WTC11 (cell line): Measurements from ENCODE around the gene AHNAK. TPM values are rescaled to one million over a fixed set of nuclear protein-coding genes. Genes with fewer than 3 reads are reported as not detected.

Experiments used
- ATAC-seq: fragments of 200-7000 bp; cut with Tn5 transposase; 2 replicates; pipeline ENCODE4 v1.10.0; 2021; ENCODE audit warnings: mild to moderate bottlenecking, moderate library complexity
- CTCF ChIA-PET: fragments of 300-600 bp; sonication (Branson Sonifier 250); formaldehyde crosslinking; loops from one replicate; lab custom pipeline; 2021; ENCODE audit warnings: antibody characterized with exemption; lab: Charles Lee
- POLR2A ChIA-PET: fragments of 350-600 bp; sonication (Branson Sonifier 250); formaldehyde crosslinking; loops from one replicate; lab custom pipeline; 2021; ENCODE audit warnings: antibody characterized with exemption; lab: Charles Lee
- DNase-seq: peaks from one replicate; pipeline ENCODE4 v3.0.0; 2021; ENCODE audit warnings: low spot score
- H3K27ac Mint-ChIP-seq: 2 replicates; pipeline ENCODE4 v1.8.0; 2021; ENCODE audit warnings: mixed read lengths
- H3K27me3 Mint-ChIP-seq: 2 replicates; pipeline ENCODE4 v1.8.0; 2021; ENCODE audit warnings: low read depth, mild to moderate bottlenecking, moderate library complexity, mixed read lengths
- H3K36me3 Mint-ChIP-seq: 2 replicates; pipeline ENCODE4 v1.8.0; 2021; ENCODE audit warnings: mixed read lengths
- H3K4me1 Mint-ChIP-seq: 2 replicates; pipeline ENCODE4 v1.8.0; 2022; ENCODE audit warnings: mixed read lengths
- H3K4me3 Mint-ChIP-seq: 2 replicates; pipeline ENCODE4 v1.8.0; 2021; ENCODE audit warnings: mild to moderate bottlenecking, moderate library complexity, mixed read lengths
- H3K9me3 Mint-ChIP-seq: 2 replicates; pipeline ENCODE4 v1.8.0; 2021; ENCODE audit warnings: mixed read lengths
- ATF3 ChIP-seq: sonication (generic); formaldehyde crosslinking; conservative IDR thresholded peaks from 2 replicates; pipeline ENCODE4 v1.8.1; 2022; ENCODE audit warnings: mild to moderate bottlenecking, missing genetic modification reagents
- ATF6 ChIP-seq: sonication (generic); formaldehyde crosslinking; IDR thresholded peaks from 2 replicates; pipeline ENCODE4 v1.8.1; 2023; ENCODE audit warnings: mild to moderate bottlenecking, missing genetic modification reagents
- GABPB1 ChIP-seq: sonication (generic); formaldehyde crosslinking; IDR thresholded peaks from 2 replicates; pipeline ENCODE4 v1.8.1; 2023; ENCODE audit warnings: mild to moderate bottlenecking, missing genetic modification reagents
- IRF1 ChIP-seq: sonication (generic); formaldehyde crosslinking; IDR thresholded peaks from 2 replicates; pipeline ENCODE4 v1.8.0; 2023; ENCODE audit warnings: missing genetic modification reagents
- MLX ChIP-seq: sonication (generic); formaldehyde crosslinking; IDR thresholded peaks from 2 replicates; pipeline ENCODE4 v1.8.1; 2023; ENCODE audit warnings: mild to moderate bottlenecking, missing genetic modification reagents, moderate library complexity
- NFE2L1 ChIP-seq: sonication (generic); formaldehyde crosslinking; IDR thresholded peaks from 2 replicates; pipeline ENCODE4 v1.8.1; 2023; ENCODE audit warnings: missing genetic modification reagents
- NR2C2 ChIP-seq: sonication (generic); formaldehyde crosslinking; IDR thresholded peaks from 2 replicates; pipeline ENCODE4 v1.8.0; 2022; ENCODE audit warnings: mild to moderate bottlenecking, missing genetic modification reagents
- PRDM15 ChIP-seq: sonication (generic); formaldehyde crosslinking; IDR thresholded peaks from 2 replicates; pipeline ENCODE4 v1.8.0; 2022; ENCODE audit warnings: missing genetic modification reagents
- PREB ChIP-seq: sonication (generic); formaldehyde crosslinking; IDR thresholded peaks from 2 replicates; pipeline ENCODE4 v1.8.1; 2022; ENCODE audit warnings: mild to moderate bottlenecking, missing genetic modification reagents, moderate library complexity, borderline replicate concordance
- PRRX2 ChIP-seq: fragments of 250-450 bp; sonication (Bioruptor Pico); IDR thresholded peaks from 2 replicates; pipeline ENCODE4 v1.8.0; 2021; ENCODE audit warnings: mild to moderate bottlenecking
- RORB ChIP-seq: fragments of 250-450 bp; sonication (Bioruptor Pico); IDR thresholded peaks from 2 replicates; pipeline ENCODE4 v1.9.0; 2021; ENCODE audit warnings: mild to moderate bottlenecking
- SOX15 ChIP-seq: fragments of 250-450 bp; sonication (Bioruptor Pico); IDR thresholded peaks from 2 replicates; pipeline ENCODE4 v1.9.0; 2021; ENCODE audit warnings: mild to moderate bottlenecking
- ZBTB21 ChIP-seq: sonication (generic); formaldehyde crosslinking; IDR thresholded peaks from 2 replicates; pipeline ENCODE4 v1.8.1; 2023; ENCODE audit warnings: mild to moderate bottlenecking, missing genetic modification reagents, borderline replicate concordance
- ZBTB43 ChIP-seq: sonication (generic); formaldehyde crosslinking; IDR thresholded peaks from 2 replicates; pipeline ENCODE4 v1.8.1; 2023; ENCODE audit warnings: mild to moderate bottlenecking, missing genetic modification reagents
- ZNF317 ChIP-seq: sonication (generic); formaldehyde crosslinking; IDR thresholded peaks from 2 replicates; pipeline ENCODE4 v1.8.1; 2023; ENCODE audit warnings: low read depth, mild to moderate bottlenecking, moderate library complexity, missing genetic modification reagents, borderline replicate concordance
- ZNF396 ChIP-seq: fragments of 250-450 bp; sonication (Bioruptor Pico); IDR thresholded peaks from 2 replicates; pipeline ENCODE4 v1.8.0; 2021; ENCODE audit warnings: mild to moderate bottlenecking, moderate library complexity, borderline replicate concordance
- ZNF671 ChIP-seq: fragments of 250-450 bp; sonication (Bioruptor Pico); IDR thresholded peaks from 2 replicates; pipeline ENCODE4 v1.8.0; 2021; ENCODE audit warnings: mild to moderate bottlenecking
- total RNA-seq: library from RNA; stranded (reverse); gene quantifications from 3 replicates; pipeline ENCODE4 v1.2.3, GENCODE V29; 2021

The AHNAK gene
- total RNA-seq, 1 experiment from 2014 or later, result 21.0 TPM

- POLR2A ChIA-PET, result no interaction called here
- no peak for DNase-seq
- TF ChIP-seq PRDM15, result no peak
- no peak for TF ChIP-seq GABPB1 (CRISPR knock-in tag)
- TF ChIP-seq PRRX2 (CRISPR knock-in tag), result no peak
- TF ChIP-seq MLX (CRISPR knock-in tag), result no peak
- no peak for TF ChIP-seq NR2C2
- TF ChIP-seq NFE2L1, result no peak
- no peak for TF ChIP-seq SOX15 (CRISPR knock-in tag)
- no peak for TF ChIP-seq ATF3
- no peak for TF ChIP-seq ZBTB21 (CRISPR knock-in tag)
- TF ChIP-seq ZNF317, result no peak
- no peak for TF ChIP-seq IRF1 (CRISPR knock-in tag)
- TF ChIP-seq RORB (CRISPR knock-in tag), result no peak
- no peak for TF ChIP-seq ZNF396 (CRISPR knock-in tag)
- TF ChIP-seq ZBTB43 (CRISPR knock-in tag), result no peak
- no peak for TF ChIP-seq ZNF671 (CRISPR knock-in tag)
- TF ChIP-seq PREB (CRISPR knock-in tag), result no peak
- no peak for TF ChIP-seq ATF6 (CRISPR knock-in tag)
- H3K4me3 Mint-ChIP-seq, result no peak overlapping the region
- H3K27me3 Mint-ChIP-seq, result peaks cover 4% of the 10 kb centered on the region; the same call in 1 of the 2 replicates
- CTCF ChIA-PET, result interaction anchor here (0.5 to 5.6 kb wide), 16 partner anchors 9 to 125 kb away, joined by 3 to 122 read pairs (median 4); partner anchors contain the start of genes AHNAK and TUT1
- no peaks in the 10 kb centered on the region for H3K36me3 Mint-ChIP-seq
- no peaks in the 10 kb centered on the region for H3K9me3 Mint-ChIP-seq
- H3K4me1 Mint-ChIP-seq, result peaks cover 19% of the 10 kb centered on the region
- H3K27ac Mint-ChIP-seq, result no peak overlapping the region; the same call in 1 of the 2 replicates
- no peak for ATAC-seq
These were observed 49.9 kb downstream of the AHNAK start for GRCh38 chr11:62496676-62497075.
